ENCODE data around the gene CAMSAP2.

CAMSAP2 gene

GRCh38 chr1:200899954-200900867, 161.5 kb downstream of the CAMSAP2 start:
- DNase-seq (ENCODE audit: low read depth, low spot score) = no peak

- DNase-seq (ENCODE audit: low read depth, low spot score) = no peak
These were observed 162.2 kb downstream of the CAMSAP2 start for GRCh38 chr1:200900877-200901276.

DNA sequence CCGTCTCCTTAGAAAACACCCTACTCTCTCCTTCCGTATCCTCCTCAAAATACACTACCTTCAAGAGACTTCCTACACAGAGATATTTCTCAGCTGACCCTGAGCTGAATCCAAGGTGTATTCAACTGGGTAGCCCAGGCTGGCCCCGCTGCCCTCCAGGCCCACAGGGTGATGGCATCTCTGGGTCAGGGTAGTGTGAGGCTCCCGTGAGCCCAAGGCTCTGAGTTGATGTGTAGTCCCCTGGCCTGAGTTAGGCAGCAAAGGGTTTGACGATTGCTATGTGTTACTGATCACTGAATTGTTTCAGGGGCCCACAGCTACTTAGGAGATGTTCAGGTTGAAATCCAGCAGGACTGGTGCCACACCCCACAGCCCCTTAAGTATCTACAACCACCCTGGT, 162.7 kb downstream of the CAMSAP2 start:
- DNase-seq (ENCODE audit: low read depth, low spot score) = no peak

DNA sequence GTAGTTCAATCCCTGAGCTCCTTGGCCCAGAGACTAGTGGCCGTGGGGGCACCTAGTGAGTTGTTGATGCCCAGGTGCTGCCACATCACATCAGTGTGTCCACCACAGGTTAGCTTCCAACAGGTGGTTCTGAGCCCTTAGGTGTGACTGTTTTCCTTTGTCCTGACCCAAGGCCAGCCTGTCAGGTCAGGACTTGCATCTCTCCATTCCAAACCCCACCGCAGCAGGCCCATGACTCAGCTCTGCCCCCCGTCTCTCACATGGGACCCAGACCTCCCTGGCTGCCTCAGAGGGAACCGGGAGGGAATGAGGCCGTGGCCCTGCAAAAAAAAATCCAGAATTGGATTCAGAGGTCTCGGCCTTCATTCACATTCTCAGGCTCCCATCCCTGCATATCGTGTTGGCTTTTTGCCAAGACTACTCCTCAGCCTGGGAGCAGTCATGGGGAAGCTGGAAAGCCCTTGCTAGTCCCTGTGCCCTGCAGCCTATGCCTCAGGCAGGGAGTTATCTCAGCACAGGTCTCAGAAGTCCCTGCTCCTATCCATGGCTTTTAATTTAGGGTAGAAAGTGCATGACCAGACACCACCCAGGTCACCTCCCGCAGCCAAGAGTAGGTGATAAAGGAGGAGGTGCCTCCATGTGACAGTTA, 163.2 kb downstream of the CAMSAP2 start:
- DNase-seq (ENCODE audit: low read depth, low spot score) = no peak

DNA sequence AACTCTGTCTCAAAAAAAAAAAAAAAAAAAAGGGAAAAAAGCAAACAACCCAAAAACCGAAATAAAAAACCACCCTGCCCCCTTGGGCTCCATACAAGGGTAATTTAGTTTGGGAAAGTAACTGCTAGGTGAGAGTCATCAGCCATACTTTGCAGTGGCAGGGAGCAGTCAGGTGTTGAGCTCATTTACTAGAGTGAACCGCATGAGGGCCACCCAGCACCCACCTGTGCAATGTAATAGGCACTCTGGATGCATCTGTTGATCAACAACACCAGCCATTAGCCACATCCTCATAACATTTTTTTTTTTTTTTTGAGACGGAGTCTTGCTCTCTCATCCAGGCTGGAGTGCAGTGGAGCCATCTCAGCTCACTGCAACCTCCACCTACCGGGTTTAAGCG, 165.1 kb downstream of the CAMSAP2 start:
- no peak for DNase-seq (ENCODE audit: low read depth, low spot score)

GRCh38 chr1:200904772-200905171, 166.1 kb downstream of the CAMSAP2 start:
- DNase-seq (ENCODE audit: low read depth, low spot score) = no peak

DNA sequence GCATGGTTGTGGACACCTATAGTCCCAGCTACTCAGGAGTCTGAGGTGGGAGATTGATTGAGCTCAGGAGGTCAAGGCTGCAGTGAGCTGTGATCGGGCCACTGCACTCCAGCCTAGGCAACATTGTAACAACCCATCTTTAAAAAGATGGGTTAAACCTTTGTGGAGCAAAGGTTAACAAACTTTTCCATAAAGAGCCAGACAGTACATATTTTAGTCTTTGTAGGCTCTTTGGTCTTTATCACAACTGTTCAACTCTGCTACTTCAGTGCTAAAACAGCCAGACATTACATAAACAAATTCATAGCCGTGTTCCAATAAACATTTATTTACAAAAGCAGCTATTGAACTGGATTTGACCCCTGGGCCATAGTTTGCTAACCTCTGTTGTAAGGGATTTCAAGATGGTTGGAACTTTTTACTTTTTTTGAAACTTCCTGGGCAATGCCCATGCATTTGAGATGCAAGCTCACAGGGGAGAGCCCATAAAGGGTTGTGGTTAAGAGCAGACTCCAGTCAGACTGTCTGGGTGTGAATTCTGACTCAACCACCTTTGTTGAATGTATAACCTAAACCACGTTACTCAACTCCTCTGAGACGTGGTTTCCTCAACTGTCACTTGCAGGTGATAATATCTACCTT, 166.8 kb downstream of the CAMSAP2 start:
- DNase-seq (ENCODE audit: low read depth, low spot score) = no peak

- no peak for DNase-seq (ENCODE audit: low read depth, low spot score)
These were observed 167.8 kb downstream of the CAMSAP2 start for GRCh38 chr1:200906491-200906890.

DNA sequence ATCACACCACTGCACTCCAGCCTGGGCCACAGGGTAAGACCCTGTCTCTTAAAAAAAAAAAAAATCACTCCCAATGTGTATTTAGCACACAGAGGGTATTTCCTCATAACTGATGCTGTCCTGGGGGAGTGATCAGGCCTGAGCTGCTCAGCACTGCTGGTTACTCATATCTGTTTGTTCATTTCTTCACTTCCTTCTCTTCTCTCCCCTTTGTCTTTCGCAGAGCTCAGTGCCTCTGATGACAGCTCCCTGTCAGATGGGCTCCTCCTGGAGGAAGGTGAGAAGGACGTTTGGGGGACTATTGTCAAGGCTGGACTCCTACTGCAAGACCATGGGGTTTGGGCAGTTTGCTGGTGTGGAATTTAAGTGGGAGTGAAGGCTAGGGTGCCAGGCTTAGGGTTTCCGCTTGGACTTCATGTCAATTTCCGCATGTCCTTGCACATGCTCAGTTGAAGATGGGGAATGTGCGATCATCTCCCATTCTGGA, 169.0 kb downstream of the CAMSAP2 start:
- no peak for DNase-seq (ENCODE audit: low read depth, low spot score)

- no peak for DNase-seq (ENCODE audit: low read depth, low spot score)
These were observed 169.6 kb downstream of the CAMSAP2 start for GRCh38 chr1:200908191-200908868.

GRCh38 chr1:200909071-200909470, 170.4 kb downstream of the CAMSAP2 start:
- no peak for DNase-seq (ENCODE audit: low read depth, low spot score)

DNA sequence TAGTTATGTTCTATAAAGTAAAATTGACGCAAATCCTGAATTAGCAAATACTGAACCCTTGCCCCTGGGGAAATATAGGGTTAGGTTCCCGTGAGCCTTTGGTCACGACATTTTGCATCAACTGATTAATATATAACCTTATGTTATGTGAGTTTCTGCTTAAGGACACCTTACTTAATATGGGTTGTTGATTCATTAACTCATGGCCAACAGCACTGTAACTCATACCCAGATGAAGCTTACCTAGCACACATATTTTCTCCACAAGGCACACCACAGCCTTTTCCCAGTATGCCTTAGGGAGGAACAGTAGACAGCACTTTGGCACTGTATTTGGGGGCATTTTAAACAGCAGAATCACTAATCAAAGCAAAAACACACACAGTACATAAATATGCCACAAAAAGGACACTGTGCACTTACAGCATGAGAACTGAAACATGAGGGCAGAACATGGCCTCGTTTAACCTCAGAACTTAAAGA, 171.1 kb downstream of the CAMSAP2 start:
- no peak for DNase-seq (ENCODE audit: low read depth, low spot score)

Data from activated naive CD8-positive, alpha-beta T cell treated with anti-CD3 and anti-CD28 coated beads, Interleukin-2, amount 50 U/mL, for 16 hours (primary cell).